Gastrocnemius medialis (tissue), 4 donors: ENCODE data around the gene PHKB. TPM values are rescaled to one million over a fixed set of nuclear protein-coding genes. Genes with fewer than 3 reads are reported as not detected.
A peak's percentile ranks its signal among the peaks of the same experiment; 100 is the strongest.

Experiments used
- ATAC-seq, 2 donors: fragments of 150-250 bp; one replicate each; pipeline ENCODE4 v1.9.1; 2016
- DNase-seq, 2 donors: peaks; one replicate each; pipeline ENCODE4 v3.0.0-alpha.2; 2019
- H3K27ac ChIP-seq, 4 donors: fragments of 200-600 bp; sonication (generic); 1 replicate in 1 of 4; 2 replicates in 3 of 4; pipeline ENCODE4 v1.5.1; 2016 to 2018; ENCODE audit warnings: mild to moderate bottlenecking in 2 of 4, moderate library complexity in 1 of 4
- H3K27me3 ChIP-seq, 3 donors: fragments of 200-600 bp; sonication (generic) in 2 of 3; 1 replicate in 1 of 3; 2 replicates in 2 of 3; pipeline versions ENCODE4 v1.5.1 to v1.6.0; 2016 to 2019; ENCODE audit warnings: mild to moderate bottlenecking in 1 of 3, moderate library complexity in 1 of 3
- H3K36me3 ChIP-seq, 2 donors: fragments of 200-600 bp; sonication (generic) in 1 of 2; one replicate each; pipeline ENCODE4 v1.5.1; 2017 to 2018
- H3K4me1 ChIP-seq, 2 donors: fragments of 200-600 bp; sonication (generic) in 1 of 2; one replicate each; pipeline ENCODE4 v1.5.1; 2016 to 2017; ENCODE audit warnings: mild to moderate bottlenecking in 2 of 2
- H3K4me3 ChIP-seq, 4 donors: fragments of 200-600 bp; sonication (generic) in 3 of 4; 1 replicate in 1 of 4; 2 replicates in 3 of 4; pipeline ENCODE4 v1.5.1; 2016 to 2019; ENCODE audit warnings: mild to moderate bottlenecking in 2 of 4
- H3K9me3 ChIP-seq, 3 donors: fragments of 200-600 bp; sonication (generic) in 2 of 3; 1 replicate in 1 of 3; 2 replicates in 2 of 3; pipeline ENCODE4 v1.5.1; 2016 to 2019
- POLR2A ChIP-seq, 2 donors: fragments of 450-650 bp; IDR thresholded peaks; one replicate each; pipeline ENCODE4 v1.6.1; 2017; ENCODE audit warnings: antibody characterized with exemption in 2 of 2, mild to moderate bottlenecking in 2 of 2, moderate library complexity in 2 of 2
- in situ Hi-C, 4 donors: fragments of 200-750 bp; cut with MboI; loops; one replicate each; pipeline versions ENCODE4 v1.15.0 to v1.8.0; 2017; ENCODE audit warnings: low sequenced_read_pairs in 4 of 4
- intact Hi-C: fragments of 100-400 bp; cut with DNase I; formaldehyde crosslinking; loops from one replicate; pipeline ENCODE4 v1.15.1; 2023; ENCODE audit warnings: low total_unique reads
- total RNA-seq, 4 donors: library from RNA; depleted of rRNA; stranded (reverse); fragments of >200 nt; gene quantifications; one replicate each; pipeline versions ENCODE4 v1.1.0 to v1.2.3, GENCODE V29; 2016
- TF ChIP-seq, protein P1 (sequence below), 5 experiments: fragments of 450-650 bp in 3 of 5; fragments of 200-600 bp in 2 of 5; sonication (generic) in 2 of 5; IDR thresholded peaks in 4 of 5; conservative IDR thresholded peaks in 1 of 5; 1 replicate in 4 of 5; 2 replicates in 1 of 5; pipeline ENCODE4 v1.5.1; 2016 to 2019; ENCODE audit warnings: antibody characterized with exemption in 5 of 5, mild to moderate bottlenecking in 3 of 5, moderate library complexity in 3 of 5

The PHKB gene
- total RNA-seq, 4 donors from 2014 or later = 61.0 to 91.6 (median 79.8) TPM

GRCh38 chr16:47448830-47449575 lies 12.1 kb upstream of the PHKB start:
- H3K27me3 ChIP-seq = no peaks in the 10 kb centered on the region
- H3K4me3 ChIP-seq = no peak overlapping the region
- in situ Hi-C loops (no loop called here), intact Hi-C loops (no loop called here)
- H3K4me1 ChIP-seq = no peaks in the 10 kb centered on the region
- DNase-seq (no peak), ATAC-seq (no peak)
- no peak overlapping the region for H3K27ac ChIP-seq
- no peak for TF ChIP-seq POLR2A (IDR thresholded peaks at IDR 0.05)
- TF ChIP-seq, protein P1, sequence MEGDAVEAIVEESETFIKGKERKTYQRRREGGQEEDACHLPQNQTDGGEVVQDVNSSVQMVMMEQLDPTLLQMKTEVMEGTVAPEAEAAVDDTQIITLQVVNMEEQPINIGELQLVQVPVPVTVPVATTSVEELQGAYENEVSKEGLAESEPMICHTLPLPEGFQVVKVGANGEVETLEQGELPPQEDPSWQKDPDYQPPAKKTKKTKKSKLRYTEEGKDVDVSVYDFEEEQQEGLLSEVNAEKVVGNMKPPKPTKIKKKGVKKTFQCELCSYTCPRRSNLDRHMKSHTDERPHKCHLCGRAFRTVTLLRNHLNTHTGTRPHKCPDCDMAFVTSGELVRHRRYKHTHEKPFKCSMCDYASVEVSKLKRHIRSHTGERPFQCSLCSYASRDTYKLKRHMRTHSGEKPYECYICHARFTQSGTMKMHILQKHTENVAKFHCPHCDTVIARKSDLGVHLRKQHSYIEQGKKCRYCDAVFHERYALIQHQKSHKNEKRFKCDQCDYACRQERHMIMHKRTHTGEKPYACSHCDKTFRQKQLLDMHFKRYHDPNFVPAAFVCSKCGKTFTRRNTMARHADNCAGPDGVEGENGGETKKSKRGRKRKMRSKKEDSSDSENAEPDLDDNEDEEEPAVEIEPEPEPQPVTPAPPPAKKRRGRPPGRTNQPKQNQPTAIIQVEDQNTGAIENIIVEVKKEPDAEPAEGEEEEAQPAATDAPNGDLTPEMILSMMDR (IDR thresholded peaks at IDR 0.05 in 4 of 5, conservative IDR thresholded peaks at IDR 0.05 in 1 of 5) = no peak
- peaks cover 0 to 43% of the 10 kb centered on the region in 2 donors for H3K36me3 ChIP-seq
- H3K9me3 ChIP-seq = no peaks in the 10 kb centered on the region

GRCh38 chr16:47449788-47450187 lies 11.3 kb upstream of the PHKB start:
- no peak for DNase-seq
- Histone ChIP-seq H3K9me3 (no peaks in the 10 kb centered on the region), H3K4me3 (no peak overlapping the region), H3K27me3 (no peaks in the 10 kb centered on the region), H3K36me3 (peaks cover 0 to 46% of the 10 kb centered on the region in 2 donors), H3K27ac (peak overlapping the region in 1 of 4 donors; percentile 12), H3K4me1 (no peaks in the 10 kb centered on the region)
- intact Hi-C loops = no loop called here
- no peak for ATAC-seq
- TF ChIP-seq, protein P1 (IDR thresholded peaks at IDR 0.05 in 4 of 5, conservative IDR thresholded peaks at IDR 0.05 in 1 of 5) = no peak
- TF ChIP-seq POLR2A (IDR thresholded peaks at IDR 0.05) = no peak
- in situ Hi-C loops = loop anchor here in 1 of 4 donors (25.0 kb wide), 1 partner anchor 713 kb away; the partner anchor contains the start of gene ABCC12

DNA sequence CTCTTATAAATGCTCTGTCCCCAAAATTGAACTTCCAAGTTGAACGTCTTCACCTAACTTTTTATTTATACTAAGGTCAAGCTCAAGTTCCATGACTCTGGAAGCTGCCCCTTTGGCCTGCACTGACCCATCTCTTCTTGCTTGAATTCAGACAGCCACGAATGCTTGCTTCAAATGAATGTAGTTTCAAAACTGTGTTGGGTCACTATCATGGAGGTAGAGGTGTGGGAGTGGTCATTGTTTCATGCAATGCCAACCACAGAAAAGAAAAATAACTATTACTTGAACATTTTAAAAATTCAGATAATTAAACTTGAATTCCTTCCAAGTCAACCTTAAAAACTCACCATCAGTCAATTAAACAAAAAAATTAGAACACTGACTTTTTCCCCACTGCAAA lies 2.8 kb upstream of the PHKB start:
- in situ Hi-C loops = loop anchor here in 1 of 4 donors (25.0 kb wide), 1 partner anchor 704 kb away; the partner anchor contains the start of gene ABCC12
- no peak for ATAC-seq
- Histone ChIP-seq H3K27me3 (no peaks in the 10 kb centered on the region), H3K27ac (peak overlapping the region in 1 of 4 donors; percentile 96), H3K4me1 (peaks cover 28 to 34% of the 10 kb centered on the region in 2 donors), H3K9me3 (no peaks in the 10 kb centered on the region), H3K4me3 (no peak overlapping the region), H3K36me3 (peaks cover 0 to 17% of the 10 kb centered on the region in 2 donors)
- no peak for TF ChIP-seq POLR2A (IDR thresholded peaks at IDR 0.05)
- TF ChIP-seq, protein P1 (IDR thresholded peaks at IDR 0.05 in 4 of 5, conservative IDR thresholded peaks at IDR 0.05 in 1 of 5) = no peak
- DNase-seq = no peak
- intact Hi-C loops = no loop called here

- intact Hi-C loops = loop anchor here (2.0 to 5.0 kb wide), 2 partner anchors 63 to 317 kb away; partner anchors contain the start of gene NETO2
- Histone ChIP-seq H3K27ac (peak overlapping the region; percentile 93 to 99 (median 96)), H3K4me1 (peaks cover 41 to 46% of the 10 kb centered on the region in 2 donors), H3K4me3 (peak overlapping the region; percentile 70 to 96 (median 92)), H3K27me3 (no peaks in the 10 kb centered on the region), H3K36me3 (peaks cover 0 to 8% of the 10 kb centered on the region in 2 donors), H3K9me3 (no peaks in the 10 kb centered on the region)
- ATAC-seq = no peak
- in situ Hi-C loops = loop anchor here in 1 of 4 donors (25.0 kb wide), 1 partner anchor 703 kb away; the partner anchor contains the start of gene ABCC12
- TF ChIP-seq, protein P1 (IDR thresholded peaks at IDR 0.05 in 4 of 5, conservative IDR thresholded peaks at IDR 0.05 in 1 of 5) = no peak
- no peak for TF ChIP-seq POLR2A (IDR thresholded peaks at IDR 0.05)
- no peak for DNase-seq
These were observed 1.5 kb upstream of the PHKB start for GRCh38 chr16:47459603-47460002.
